T-helper 22 cell (primary cell): ENCODE results near the gene KDM4D.
"Not testable (repeated sequence)": the region's sequence is repeated elsewhere in the genome, so short reads cannot be mapped to it uniquely, and the experiment has no call there.

Experiments
- DNase-seq: peaks from one replicate; pipeline ENCODE4 v3.0.0-alpha.2; 2020; ENCODE audit warnings: low read depth

KDM4D gene

DNA sequence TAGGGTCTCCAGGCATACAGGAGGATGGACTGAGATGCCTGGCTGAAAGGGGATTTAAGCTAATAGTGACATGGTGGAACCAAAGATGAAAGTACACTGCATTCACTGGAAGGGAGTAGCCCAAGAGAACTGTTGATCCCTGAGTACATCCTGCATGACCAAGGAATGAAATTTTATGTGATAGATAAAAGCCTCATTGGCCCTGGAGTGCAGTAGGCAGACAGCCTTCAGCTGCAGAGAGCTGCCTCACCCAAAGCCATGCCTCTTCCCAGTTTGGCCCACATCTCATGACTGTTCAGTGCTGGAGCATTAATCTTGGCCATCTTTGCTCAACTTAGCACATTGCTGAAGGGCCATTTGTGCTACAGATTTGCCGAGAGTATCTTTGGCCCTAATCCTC lies 59.5 kb downstream of the KDM4D start:
- no peak for DNase-seq

DNA sequence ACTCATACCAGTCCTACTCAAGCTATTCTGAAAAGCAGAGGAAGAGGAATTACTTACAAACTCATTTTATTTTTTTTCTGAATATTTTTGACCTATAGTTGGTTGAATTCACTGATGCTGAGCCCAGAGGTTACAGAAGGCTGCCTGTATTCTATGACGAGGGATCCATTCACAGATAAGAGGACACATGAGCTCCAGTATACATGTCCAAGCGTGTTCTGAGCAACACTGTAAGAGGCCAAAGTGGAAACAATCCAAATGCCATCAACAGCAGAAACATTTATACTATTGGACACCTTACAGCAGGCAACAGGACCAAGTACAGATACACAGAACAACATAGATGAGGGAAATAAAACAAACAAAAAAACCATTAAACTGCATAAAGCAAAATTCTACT lies 61.8 kb downstream of the KDM4D start:
- no peak for DNase-seq

DNA sequence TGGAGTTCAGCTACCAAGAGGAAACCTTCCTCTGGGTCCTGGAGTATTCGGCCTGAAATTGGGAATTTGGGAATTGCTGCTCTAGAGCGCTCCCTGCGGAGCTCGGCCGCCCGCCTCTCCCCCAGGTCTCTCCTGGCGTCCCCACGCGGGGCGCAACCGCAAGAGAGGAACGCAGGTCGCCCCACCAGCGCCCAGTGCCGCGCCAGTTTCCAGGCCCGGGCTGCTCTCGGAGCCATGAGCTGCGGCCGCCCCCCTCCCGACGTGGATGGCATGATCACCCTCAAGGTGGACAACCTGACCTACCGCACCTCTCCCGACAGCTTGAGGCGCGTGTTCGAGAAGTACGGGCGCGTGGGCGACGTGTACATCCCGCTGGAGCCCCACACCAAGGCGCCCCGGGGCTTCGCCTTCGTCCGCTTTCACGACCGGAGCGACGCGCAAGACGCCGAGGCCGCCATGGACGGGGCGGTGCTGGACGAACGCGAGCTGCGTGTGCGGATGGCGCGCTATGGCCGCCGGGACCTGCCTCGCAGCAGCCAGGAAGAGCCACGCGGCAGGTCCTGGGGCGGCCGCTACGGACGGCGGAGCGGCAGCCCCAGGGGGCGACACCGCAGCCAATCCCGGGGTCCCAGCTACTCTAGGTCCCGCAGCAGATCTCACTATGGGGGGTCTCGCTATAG lies 64.0 kb downstream of the KDM4D start:
- DNase-seq: not testable (repeated sequence)

- no peak for DNase-seq
Observed at GRCh38 chr11:95042239-95042638, 68.7 kb downstream of the KDM4D start.

GRCh38 chr11:95042906-95043305 lies 69.4 kb downstream of the KDM4D start:
- DNase-seq: no peak

- DNase-seq: no peak
Observed at GRCh38 chr11:95044010-95044409, 70.5 kb downstream of the KDM4D start.

DNA sequence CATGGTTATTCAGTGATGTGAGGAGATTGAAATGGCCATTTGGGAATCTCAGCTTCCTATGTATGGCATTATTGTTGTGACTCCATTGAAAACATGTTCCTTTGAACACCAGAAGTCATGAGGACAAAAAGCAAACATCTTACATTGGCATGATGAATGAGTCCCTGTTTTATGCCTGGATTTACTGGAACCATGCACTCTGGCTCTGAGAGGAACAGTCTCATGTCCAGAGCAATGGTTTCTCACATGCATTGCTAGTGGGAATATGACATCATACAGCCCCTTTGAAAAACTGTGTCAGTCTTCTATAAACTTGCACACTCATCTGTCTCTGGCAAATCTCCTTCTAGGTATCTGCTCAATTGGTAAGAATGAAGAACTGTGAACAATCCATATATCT lies 72.3 kb downstream of the KDM4D start:
- DNase-seq: no peak
